ENCODE measurements around the gene SLC1A3.

DNA sequence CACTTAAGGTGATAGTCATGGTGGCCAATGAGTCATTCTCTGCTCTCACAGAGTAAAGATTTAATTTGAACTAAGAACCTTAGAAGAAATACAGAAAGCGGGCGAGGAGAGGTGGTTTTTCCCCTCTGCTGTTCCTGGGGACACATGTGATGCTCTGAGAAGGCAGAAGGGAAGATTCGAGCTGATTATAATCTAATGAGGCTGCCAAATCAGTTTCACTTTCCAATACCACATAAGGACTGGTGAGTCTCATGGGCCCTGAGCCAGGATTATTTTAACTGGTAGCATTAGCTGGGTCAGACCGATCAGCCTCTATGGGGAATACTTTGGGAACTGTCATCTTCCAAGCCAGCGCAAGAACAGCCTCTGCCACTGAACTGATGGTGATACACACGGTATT, 116.5 kb downstream of the SLC1A3 start:
- TF ChIP-seq, protein P1, sequence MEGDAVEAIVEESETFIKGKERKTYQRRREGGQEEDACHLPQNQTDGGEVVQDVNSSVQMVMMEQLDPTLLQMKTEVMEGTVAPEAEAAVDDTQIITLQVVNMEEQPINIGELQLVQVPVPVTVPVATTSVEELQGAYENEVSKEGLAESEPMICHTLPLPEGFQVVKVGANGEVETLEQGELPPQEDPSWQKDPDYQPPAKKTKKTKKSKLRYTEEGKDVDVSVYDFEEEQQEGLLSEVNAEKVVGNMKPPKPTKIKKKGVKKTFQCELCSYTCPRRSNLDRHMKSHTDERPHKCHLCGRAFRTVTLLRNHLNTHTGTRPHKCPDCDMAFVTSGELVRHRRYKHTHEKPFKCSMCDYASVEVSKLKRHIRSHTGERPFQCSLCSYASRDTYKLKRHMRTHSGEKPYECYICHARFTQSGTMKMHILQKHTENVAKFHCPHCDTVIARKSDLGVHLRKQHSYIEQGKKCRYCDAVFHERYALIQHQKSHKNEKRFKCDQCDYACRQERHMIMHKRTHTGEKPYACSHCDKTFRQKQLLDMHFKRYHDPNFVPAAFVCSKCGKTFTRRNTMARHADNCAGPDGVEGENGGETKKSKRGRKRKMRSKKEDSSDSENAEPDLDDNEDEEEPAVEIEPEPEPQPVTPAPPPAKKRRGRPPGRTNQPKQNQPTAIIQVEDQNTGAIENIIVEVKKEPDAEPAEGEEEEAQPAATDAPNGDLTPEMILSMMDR (IDR thresholded peaks at IDR 0.05), result no peak
- no peak for TF ChIP-seq POLR2A (IDR thresholded peaks at IDR 0.05)

Measured in body of pancreas (tissue), 4 donors.